AG09319 (cell line): Measurements from ENCODE around the gene NBPF3.
A peak's percentile ranks its signal among the peaks of the same experiment; 100 is the strongest.

Experiments
- DNase-seq: peaks from one replicate; pipeline ENCODE4 v3.0.0-alpha.2; 2010; ENCODE audit warnings: low read depth; ENCODE audit errors: extremely low read depth
- CTCF ChIP-seq: IDR thresholded peaks from 2 replicates; pipeline ENCODE4 v1.5.1; 2011; ENCODE audit warnings: low read depth, mild to moderate bottlenecking, inconsistent platforms, low read length, moderate library complexity

NBPF3 gene

GRCh38 chr1:21490774-21491487 is 51.0 kb downstream of the NBPF3 start:
- TF ChIP-seq CTCF, result peak; percentile 77
- no peak for DNase-seq

GRCh38 chr1:21491488-21492355 is 51.8 kb downstream of the NBPF3 start:
- no peak for DNase-seq
- no peak for TF ChIP-seq CTCF

- TF ChIP-seq CTCF, result no peak
- no peak for DNase-seq
These were observed 52.4 kb downstream of the NBPF3 start for GRCh38 chr1:21492356-21492625.

- no peak for TF ChIP-seq CTCF
- no peak for DNase-seq
These were observed 54.3 kb downstream of the NBPF3 start for GRCh38 chr1:21494196-21494595.

GRCh38 chr1:21495225-21495820 is 55.4 kb downstream of the NBPF3 start:
- no peak for DNase-seq
- no peak for TF ChIP-seq CTCF

- TF ChIP-seq CTCF, result no peak
These were observed 56.1 kb downstream of the NBPF3 start for GRCh38 chr1:21496063-21496462.

GRCh38 chr1:21496886-21497285 is 56.9 kb downstream of the NBPF3 start:
- DNase-seq, result no peak
- no peak for TF ChIP-seq CTCF

More at GRCh38 chr1:21496063-21496462, 56.1 kb downstream of the NBPF3 start:
- no peak for DNase-seq
